Activated CD8-positive, alpha-beta memory T cell treated with anti-CD3 and anti-CD28 coated beads, Interleukin-2, amount 50 U/mL, for 24 hours (primary cell): ENCODE results near the gene POPDC2.

ENCODE experiments used
- DNase-seq: peaks from one replicate; pipeline ENCODE4 v3.0.0-alpha.2; 2020; ENCODE audit errors: extremely low read depth

The POPDC2 gene

DNA sequence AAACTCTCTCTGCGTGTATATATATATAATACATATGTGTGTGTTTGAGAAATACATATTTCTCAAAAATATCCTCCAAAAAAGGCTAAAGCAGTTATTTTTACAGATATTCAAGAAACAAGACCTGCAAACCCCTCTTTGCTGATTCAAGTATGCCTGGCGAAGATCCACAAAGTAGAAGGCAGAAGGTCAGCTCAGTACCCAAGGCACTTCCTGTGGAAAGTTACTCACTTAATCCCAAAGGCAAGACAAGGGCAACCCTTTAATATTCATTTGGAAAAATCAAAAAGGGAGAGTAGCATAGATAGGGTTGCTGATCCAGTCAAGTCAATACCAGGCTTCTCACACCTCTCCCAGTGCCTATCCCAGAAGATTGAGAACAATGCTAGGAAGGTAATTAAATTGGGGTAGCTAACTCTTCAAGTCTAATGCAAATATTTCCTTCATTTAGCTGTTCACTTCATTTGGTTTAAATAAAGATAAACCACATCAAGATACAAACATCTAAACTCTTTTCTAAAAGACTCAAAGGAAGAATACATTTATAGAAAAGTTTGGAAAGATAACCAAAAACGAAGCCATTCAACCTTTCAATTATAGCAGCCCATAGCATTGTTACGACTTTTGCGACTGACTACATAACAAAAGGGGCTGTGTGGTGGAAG lies 9.6 kb upstream of the POPDC2 start:
- no peak for DNase-seq

DNA sequence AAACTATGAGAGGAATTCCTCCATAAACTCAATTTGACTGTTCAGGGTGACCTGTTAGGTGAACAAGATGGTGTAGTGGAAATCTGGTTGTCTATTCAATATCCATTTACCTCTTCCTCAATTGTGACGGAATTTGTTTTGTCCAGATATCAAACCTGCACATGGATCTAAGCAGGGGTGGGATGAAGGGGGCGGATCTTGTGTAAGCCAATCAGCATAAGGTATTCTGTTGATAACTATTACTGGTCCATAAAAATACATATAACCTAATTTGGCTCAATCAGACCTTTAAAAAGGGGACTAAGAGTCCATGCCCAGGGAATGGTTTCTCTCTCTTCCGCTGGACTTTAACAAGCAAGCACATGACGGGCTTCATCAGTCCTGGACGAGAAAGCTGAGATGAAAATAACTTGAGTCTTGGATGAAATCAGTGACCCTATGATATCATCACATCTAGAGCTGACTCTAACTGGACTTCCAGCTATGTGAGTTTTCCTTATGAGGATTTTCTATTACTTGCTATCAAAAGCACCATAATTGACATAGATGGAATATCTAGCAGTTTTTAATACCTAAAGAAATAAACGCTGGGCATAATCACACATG lies 5.7 kb upstream of the POPDC2 start:
- DNase-seq: no peak

DNA sequence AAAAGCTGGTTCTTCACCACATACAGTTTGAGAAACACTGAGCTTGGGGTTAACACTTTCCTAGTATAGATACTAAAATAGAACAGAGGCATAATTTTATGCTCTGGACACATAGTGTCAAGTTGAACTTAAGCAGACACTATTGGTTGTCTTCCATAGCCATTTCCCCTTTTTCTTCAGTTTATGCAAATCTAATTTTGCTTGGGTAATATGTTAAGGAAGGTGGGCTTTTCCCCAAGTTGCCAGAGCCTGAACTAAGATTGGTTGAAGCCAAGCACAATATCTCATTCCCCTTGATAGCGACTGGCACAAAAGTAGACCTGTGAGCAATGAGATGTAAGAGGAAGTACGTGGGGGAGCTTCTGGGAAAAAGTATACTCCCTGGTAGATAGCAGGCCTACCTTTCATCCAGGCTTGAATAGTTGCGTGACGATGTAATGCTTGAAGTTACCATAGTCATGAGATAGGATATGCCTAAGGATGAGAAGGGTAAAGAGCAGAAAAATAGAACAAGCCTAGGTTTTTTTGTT lies 4.5 kb upstream of the POPDC2 start:
- no peak for DNase-seq

DNA sequence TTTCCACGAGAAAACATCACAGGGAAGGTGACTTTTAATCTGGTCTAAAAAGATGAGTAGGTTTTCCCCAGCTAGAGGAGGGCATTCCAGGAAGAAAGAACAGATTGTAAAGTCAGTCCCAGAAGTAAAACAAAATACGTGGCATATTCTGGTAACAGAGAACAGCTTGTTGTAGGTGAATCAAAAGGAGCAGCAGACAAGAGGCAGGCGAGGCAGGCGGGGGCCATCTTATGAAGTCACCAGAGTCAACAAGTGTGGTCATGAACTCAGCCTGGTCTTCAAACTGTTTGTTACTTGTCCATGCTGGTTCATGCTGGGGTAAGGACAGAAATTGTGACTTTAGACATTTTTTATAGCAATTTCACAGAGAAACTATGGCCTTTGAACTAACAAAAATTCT lies 4.0 kb upstream of the POPDC2 start:
- no peak for DNase-seq

DNA sequence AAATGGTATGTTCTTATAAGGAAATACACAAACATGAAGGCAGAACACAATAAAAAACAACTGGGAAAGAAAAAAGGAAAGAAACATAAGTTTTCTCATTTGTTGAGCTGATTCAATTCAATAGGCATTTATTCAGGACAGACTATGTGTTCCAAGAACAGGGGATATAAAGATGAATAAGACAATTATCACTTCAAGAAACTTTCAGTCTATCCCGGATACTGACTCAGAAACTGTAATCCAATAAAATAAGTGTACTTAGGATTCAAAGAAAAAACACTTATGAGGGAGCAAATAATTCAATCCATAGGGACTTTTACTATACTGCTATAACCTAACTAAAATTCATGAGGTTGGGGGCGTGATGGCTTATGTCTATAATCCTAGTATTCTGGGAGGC lies 3.5 kb upstream of the POPDC2 start:
- DNase-seq: no peak

DNA sequence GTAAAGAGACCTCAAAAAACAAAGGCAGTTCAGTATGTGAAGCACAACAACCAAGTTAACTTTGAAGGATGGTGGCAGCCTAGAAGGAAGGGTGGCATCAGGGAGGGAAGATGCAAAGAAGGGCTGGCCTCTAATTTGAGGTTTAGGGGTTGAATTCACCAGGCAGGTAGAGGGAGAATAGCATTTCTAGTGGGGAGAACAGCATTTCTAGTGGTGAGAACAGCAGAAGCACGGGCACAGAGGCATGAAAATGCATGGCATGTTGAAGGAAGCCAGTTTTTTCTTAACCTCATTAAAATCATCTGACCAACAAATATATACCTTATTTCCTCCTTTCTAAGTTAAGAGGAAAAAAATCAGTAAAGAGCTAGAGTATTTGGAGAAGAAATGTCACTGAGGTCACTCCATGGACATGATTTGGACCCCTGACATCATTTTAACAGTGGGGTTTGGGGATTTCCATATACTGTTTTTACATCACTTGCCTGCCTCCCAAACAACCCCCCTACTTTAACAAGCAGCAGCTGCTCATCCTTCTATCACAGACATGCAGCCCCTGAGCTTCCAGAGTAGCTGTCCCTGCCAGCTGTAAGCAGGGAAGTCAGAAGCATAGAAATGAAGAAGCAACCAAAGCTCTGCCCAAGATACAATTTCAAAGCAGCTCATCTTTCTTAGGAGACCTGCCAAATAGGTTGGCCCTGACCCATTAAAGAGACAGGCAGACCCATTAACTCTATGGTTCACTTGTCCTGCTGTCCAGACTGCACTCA lies 2.4 kb upstream of the POPDC2 start:
- DNase-seq: no peak

DNA sequence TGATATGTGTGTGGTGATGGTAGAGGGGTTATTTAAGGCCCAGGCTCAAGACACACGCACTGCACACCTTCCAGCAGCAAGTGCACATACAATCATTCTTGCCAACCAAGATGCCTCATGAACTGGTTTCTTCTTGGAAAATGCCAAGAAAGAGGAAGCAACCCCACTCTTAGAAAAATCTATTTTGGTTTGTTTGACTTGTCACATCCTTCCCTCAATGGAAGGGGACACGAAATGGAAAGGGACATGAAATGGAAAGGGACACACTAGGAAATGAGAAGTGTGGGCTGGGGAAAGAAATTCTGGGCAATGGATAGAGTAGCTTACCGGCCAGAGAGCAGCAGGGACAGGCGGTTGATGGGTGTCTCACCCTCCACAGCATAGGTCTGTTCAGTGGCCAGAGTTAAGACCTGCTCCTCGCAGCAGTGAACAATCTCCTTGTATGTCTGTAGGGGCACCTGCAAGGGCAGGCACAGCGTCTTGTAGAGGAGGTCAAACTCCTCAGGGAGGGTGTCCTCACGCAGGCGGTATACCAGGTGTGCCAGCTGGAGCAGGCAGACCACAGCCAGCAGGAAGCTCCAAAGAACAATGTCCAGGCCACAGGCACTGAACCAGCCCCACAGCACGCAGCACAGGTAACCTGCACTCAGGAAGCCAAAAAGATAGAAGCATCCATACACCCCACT lies 640 bp downstream of the POPDC2 start:
- no peak for DNase-seq

DNA sequence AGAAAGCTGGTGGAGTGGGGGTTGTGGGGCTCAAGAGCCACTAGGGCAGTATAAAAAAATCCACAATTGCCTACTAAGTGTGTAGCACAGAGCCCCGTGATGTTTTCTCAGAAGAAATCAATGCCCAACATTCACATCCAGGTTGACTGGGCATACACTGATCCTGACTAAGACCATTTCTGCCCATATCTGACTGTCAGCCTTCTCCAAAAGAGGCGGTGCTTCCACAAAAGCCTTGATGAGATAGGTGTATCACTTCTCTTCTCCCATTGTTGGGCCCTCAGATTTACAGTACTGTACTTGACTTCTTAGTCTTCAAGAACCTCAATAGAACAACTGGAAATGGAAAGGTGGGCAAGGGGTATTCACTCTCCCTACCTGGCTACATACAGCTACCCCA lies 1.4 kb downstream of the POPDC2 start:
- no peak for DNase-seq

DNA sequence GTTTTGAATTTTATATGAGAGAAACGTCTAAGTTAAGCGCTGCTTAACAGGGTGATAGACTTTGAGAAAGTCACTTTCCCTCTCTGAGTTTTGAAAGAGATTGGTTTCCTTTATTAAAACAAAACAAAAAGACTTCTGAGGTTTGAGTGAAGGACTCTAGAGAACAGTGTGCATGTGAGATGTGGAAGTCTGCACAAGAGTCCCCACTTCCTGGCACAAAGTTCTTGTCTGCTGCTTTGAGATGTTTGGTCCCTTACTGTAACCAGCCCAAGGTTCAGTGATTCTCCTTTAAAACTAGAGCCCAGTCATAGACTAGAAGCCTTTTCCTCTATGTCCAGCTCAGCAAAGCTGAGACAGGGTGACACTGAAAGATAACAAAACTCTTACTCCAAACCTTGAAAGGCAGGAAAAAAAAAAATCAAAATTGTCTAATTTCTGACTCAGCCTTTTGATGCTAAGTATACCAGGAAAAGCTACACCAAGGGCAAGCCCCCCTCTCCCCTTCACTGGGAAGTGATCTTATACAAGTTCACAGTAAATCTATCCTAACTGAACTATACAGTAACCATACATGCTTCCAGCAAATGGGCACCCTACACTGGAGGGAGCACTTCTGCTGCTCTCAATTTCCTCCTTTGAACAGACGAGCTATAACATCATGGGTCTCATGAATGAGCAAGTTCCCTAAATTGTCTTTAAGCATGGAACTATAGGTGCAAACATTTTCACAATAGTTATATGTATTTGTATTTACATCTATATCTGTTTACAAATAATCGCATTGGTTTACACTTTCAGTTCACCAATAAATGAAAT lies 2.3 kb downstream of the POPDC2 start:
- no peak for DNase-seq

DNA sequence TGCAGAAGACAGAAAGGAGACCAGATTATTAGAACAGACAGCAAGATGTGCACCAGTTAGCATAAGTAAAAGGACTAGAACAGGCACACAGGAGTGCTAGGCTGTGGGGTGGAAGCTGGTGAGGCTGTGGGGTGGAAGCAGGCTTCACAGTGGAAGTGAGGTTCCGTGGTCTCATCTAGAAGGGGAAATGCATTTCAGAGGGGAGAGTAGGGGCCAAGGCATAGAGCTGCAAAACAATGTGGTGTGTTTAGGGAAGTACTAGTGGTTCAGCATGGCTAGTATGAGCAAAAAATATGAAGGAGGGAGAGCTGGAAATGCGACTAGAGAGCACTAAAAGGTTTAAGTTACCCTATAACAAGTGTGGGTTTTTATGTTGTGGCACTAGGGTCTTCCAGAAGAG lies 6.5 kb downstream of the POPDC2 start:
- DNase-seq: no peak

DNA sequence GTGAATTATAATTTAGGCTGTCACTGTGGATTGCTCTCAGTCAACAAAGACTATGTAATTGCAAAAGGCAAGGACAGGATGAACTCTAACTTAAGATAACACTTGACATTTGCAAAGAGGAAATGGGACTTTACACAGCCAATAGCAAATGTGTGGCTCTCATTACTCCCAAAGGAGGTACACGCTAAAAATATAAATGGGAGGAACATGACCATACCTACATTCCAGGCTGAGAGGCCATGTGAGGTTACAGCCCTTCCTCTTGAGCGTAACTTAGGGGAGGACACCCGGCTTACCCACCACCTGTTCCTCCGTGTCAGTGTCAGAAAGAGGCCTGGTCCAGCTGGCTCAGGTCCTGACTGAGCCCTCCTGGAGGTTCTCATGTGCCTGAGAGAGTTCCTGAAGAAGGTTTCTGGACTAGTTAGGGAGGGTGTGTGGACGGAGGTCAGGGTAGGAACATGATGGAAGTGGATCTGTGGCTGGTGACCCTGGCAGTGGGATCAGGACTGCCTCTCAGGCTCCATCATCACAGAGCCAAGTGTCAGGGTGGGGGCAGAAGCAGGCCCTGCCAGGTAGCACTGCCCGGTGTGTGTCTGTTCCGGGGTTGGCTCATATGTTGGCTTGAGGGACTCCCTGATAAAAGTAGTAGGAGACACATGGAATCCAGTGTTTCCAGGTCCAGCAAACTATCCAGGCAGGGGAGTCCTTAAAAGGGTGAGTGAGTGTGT lies 7.9 kb downstream of the POPDC2 start:
- no peak for DNase-seq

DNA sequence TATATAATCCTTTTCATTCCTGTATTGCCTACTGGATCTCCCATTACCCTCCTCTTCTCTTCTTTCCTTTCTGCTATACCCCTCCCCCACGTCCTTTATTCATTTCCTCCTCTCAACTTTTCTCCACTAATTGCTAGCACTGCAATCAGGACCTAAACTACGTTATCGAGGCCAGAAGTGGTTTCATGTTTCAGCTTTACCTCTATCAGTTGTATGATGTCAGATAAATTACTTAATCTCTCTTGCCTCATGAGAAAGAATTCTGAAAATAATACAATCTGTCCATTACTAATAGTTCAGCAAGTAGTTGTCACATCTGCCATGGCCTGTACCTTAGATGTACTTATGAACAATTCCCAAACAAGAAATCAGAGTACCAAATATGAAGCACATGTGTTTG lies 10.6 kb downstream of the POPDC2 start:
- no peak for DNase-seq

DNA sequence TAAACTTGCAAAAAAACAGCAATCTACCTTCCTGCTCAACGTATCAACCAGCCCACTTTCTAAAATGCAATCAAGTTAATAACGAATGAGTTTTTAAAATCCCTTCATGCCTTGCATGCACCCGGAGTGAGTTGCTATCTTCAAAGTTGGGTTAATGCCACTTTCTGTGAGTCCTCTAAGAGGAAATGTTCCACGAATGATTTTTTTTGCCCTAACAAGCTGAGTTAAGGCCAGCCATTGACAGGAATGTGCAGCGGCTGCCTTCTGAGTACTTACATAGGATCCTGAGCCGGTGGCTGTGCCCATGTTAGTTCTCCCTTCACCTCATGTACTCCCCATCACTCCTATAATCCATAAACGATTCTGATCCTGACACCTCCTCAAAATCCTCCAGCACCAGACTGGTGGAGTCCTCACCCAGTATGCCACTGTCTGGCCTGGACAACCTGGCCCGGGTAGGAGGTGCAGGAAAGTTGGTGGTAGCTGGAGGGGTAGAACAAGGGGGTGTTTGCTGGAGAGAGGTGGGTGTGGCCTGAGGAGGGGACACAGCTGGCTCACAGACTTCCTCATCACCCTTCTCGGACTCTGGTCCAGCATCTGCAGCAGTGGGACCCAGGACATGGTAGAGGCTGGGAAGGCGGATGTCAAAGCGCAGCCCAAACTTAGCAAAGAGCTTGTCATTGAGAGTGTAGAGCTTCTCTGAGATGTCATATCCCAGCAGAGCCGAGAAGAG lies 12.4 kb downstream of the POPDC2 start:
- no peak for DNase-seq

DNA sequence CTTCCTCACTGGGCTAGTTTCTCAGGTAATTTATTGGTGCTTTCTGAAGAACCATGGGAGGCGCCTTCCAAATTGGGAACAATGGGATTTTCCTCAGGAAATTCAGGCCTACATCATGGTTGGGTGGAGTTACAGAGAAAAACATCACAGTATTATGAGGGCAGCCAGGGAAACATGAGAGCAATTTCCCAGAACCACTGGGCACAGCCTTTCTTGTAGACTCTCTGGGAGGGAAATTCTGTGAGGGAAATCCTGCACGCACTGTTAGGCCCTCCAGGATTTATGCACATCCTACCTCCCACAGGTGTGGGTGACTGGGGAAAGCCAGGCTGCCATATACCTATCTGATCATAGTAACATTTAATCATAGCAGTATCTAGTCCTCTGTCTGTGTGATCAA lies 13.2 kb downstream of the POPDC2 start:
- DNase-seq: no peak

DNA sequence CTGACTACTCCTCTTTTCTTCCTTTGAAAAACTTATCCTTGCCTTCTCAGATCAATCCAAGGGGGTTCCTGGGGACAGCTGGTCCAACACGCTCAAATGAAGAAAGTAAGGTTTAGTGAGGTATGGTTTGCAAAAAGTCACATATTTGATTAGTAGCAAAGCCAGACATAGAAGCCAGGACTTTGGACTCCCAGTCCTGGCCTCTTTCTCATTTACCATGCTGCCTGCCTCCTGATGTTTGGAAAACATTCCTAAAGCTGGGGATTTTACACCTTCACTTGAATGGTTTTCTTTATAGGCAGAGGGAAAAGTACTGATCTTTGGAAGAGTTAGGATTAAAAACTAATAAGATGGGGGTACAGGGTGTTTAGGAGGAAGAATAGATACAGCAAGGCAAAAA lies 14.6 kb downstream of the POPDC2 start:
- DNase-seq: no peak

DNA sequence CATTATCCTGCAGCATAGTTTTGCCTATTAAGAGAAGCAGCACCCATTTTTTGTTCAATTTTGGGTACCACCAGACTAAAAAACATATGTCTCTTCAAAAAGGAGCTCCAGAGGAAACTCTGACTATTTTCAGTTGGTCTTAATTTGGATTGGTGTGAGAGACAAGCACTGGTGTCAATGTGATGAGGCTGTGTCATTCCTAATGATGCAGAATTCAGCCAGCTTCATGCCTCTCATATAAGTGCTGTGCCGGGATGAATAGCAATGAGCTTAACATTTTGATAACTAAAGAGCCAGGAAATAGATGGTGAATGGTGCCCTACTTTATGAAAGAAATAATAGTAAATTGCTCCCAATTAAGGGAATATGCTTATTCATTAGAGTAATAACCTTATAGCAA lies 15.9 kb downstream of the POPDC2 start:
- no peak for DNase-seq

DNA sequence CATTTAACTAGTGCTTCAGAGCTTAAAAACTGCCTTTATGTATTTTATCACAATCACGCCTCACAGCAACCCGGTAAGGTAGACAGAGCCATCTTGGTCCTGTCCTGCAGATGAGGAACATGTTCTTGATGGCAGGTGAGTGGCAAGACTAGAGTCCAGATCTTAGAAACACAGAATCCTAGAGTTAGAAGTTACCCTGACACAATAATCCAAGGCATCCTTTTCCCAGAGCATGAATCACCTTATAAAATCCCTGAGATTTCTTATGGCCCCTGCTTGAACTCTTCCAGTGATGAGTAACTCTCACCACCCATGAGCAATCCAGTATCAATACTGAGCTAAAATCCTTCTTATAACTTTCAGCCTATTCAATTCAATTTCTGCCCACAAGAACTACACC lies 16.9 kb downstream of the POPDC2 start:
- no peak for DNase-seq

DNA sequence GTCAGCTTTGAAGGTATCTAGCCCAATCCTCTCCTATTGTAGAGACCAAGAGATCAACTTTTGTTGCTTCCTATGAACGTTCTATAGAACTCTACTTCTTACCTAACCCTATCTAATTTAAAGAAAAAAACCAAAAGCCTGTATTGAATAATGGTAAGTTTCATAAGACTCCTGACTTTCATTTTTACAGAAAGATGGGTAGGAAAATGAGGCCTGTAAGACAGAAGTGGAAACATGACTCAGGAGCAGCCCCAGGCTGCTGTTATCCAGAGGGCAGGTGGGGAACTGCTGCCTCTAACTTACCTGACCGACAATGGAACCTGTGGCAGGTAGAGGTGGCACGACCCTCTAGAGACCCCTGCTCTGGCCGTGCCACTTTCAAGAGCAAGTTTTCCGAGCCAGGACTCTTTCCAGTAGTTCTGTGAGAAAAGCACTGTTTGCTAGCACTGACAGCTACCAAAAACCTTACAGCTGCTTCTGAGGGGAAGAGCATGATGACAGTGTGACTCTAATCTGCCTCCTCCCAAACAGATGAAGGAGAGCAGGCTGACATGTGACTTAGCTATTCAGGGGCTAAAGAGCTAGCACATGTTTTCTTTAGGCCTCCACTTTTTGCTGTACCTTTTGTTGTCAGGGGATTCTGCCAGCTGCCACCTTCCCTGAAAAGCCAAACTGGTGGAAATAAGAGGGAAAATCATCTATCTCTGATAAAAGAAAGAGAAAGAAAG lies 17.5 kb downstream of the POPDC2 start:
- DNase-seq: no peak

DNA sequence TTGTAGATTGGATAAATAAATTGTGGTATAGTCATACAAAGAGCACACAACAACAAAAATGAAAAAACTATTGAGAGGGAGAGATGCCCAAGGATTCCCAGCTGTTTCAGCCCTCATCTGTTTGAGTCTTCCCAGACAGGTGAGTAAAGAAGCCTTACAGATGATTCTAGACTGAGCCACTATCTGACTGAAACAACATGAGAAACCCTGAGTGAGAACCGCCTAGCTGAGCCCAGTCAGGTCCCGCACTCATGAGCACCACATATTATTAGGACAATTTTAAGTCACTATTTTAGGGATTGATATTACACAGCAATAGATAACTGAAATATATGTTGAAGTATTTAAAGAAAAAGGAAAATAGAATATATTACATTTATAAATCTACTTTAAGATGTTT lies 19.0 kb downstream of the POPDC2 start:
- DNase-seq: no peak
